Heart left ventricle (tissue), 16 donors: ENCODE data around the gene NFIX. TPM values are rescaled to one million over a fixed set of nuclear protein-coding genes. Genes with fewer than 3 reads are reported as not detected.

Experiments
- ATAC-seq, 4 donors: fragments of 200-7000 bp; cut with Tn5 transposase; one replicate each; pipeline ENCODE4 v1.9.1; 2020 to 2022; ENCODE audit warnings: moderate library complexity in 4 of 4, mild to moderate bottlenecking in 3 of 4, moderate number of reproducible peaks in 1 of 4
- DNase-seq, 5 donors: peaks; one replicate each; pipeline ENCODE4 v3.0.0-alpha.2; 2020
- H3K27ac ChIP-seq, 12 donors: fragments of 200-600 bp; sonication (generic) in 4 of 12; one replicate each; pipeline versions ENCODE4 v1.5.0 to v1.8.0; 2016 to 2022; ENCODE audit warnings: mild to moderate bottlenecking in 2 of 12
- H3K27me3 ChIP-seq, 9 donors: fragments of 200-600 bp; sonication (generic) in 2 of 9; one replicate each; pipeline versions ENCODE4 v1.5.1 to v1.8.0; 2016 to 2022; ENCODE audit warnings: mild to moderate bottlenecking in 3 of 9
- H3K36me3 ChIP-seq, 9 donors: fragments of 200-600 bp; sonication (generic) in 2 of 9; one replicate each; pipeline versions ENCODE4 v1.5.0 to v1.8.0; 2018 to 2022; ENCODE audit warnings: mild to moderate bottlenecking in 2 of 9
- H3K4me1 ChIP-seq, 12 donors: fragments of 200-600 bp; sonication (generic) in 4 of 12; one replicate each; pipeline versions ENCODE4 v1.5.0 to v1.8.0; 2016 to 2022; ENCODE audit warnings: mild to moderate bottlenecking in 3 of 12
- H3K4me3 ChIP-seq, 12 donors: fragments of 200-600 bp; sonication (generic) in 4 of 12; one replicate each; pipeline versions ENCODE4 v1.5.0 to v1.8.0; 2017 to 2022; ENCODE audit warnings: mild to moderate bottlenecking in 9 of 12, moderate library complexity in 4 of 12
- H3K9me3 ChIP-seq, 12 donors: fragments of 200-600 bp; sonication (generic) in 4 of 12; one replicate each; pipeline versions ENCODE4 v1.5.0 to v1.8.0; 2016 to 2022; ENCODE audit warnings: mild to moderate bottlenecking in 1 of 12
- CTCF ChIP-seq, 12 donors: fragments of 200-600 bp; sonication (generic) in 4 of 12; IDR thresholded peaks; one replicate each; pipeline versions ENCODE4 v1.5.0 to v1.8.0; 2018 to 2022; ENCODE audit warnings: antibody characterized with exemption in 12 of 12, mild to moderate bottlenecking in 5 of 12
- POLR2A ChIP-seq, 2 donors: fragments of 450-650 bp; IDR thresholded peaks; one replicate each; pipeline ENCODE4 v1.6.1; 2017; ENCODE audit warnings: antibody characterized with exemption in 2 of 2, mild to moderate bottlenecking in 2 of 2, moderate library complexity in 2 of 2
- whole genome bisulfite sequencing, 4 donors: extraction: QIAGEN DNeasy Blood & Tissue Kit in 2 of 4; methylation state at CpG; one replicate each; pipeline versions ENCODE4 v1.1.5 to v1.1.7; 2013 to 2018; 5-methylcytosine and 5-hydroxymethylcytosine counted together
- intact Hi-C, 10 donors: fragments of 100-400 bp; cut with DNase I; formaldehyde crosslinking; loops; one replicate each; pipeline versions ENCODE4 v1.11.1 to v1.14.2; 2022
- polyA plus RNA-seq, 2 donors: library from polyadenylated mRNA; stranded (reverse); fragments of 200-250 nt; gene quantifications; one replicate each; pipeline ENCODE4 v1.2.3, GENCODE V29; 2013
- total RNA-seq, 9 donors: library from RNA; depleted of rRNA in 2 of 9; stranded (reverse); fragments of >200 nt in 2 of 9; fragmentation: NEBNext Ultra II Directional in 3 of 9; extraction: Animal tissue kit (Norgen Biotek cat#: 25700) in 3 of 9; gene quantifications; one replicate each; pipeline versions ENCODE4 v1.1.0 to v1.2.4, GENCODE V29; 2016 to 2023
- donor health status: ischemic (EF 13 %, LVEDD 7.1; RV severe dilation, severe dysfunction).
- donor health status: healthy with polysubstance abuse.
- donor health status: DM: no; HTN: yes; CAD: no.
- donor health status: DM: no; HTN: no; CAD: no.
- donor health status: ischemic (EF 25% LVEDD 6.9; RV normal size, moderate dysfunction).
- donor health status: ischemic (EF 25% LVEDD 5.7; RV mildly dilated, moderate dysfunction).
- donor health status: healthy.
- donor health status: DM: yes; HTN: yes; CAD: no.
- donor health status: ischemic (EF 35%, LVEDD 5.7; RV mildly dilated, moderate dysfunction).
- donor health status: nonischemic (EF 11% LVEDD 7.7; RV severe dilation, severe dysfunction).
- donor health status: DM: yes; HTN: yes; CAD: no.
- donor health status: PGD.
- donor health status: ischemic (EF 29% LVEDD 5.4; RV normal size, mild dysfunction).
- donor health status: nonischemic (EF 23%, LVEDD 6.1; RV moderate dilation, normal function).

Gene NFIX
- total and polyA plus RNA-seq, 11 donors, result 42.1 to 147 (median 107) TPM

- 82 to 93% (median 87%) methylated on average over 4 of the region's 4 CpGs for WGBS, 4 donors
- DNase-seq (no peak), ATAC-seq (no peak)
- Histone ChIP-seq H3K4me1 (peaks cover 9 to 100% (median 84%) of the 10 kb centered on the region in 12 donors), H3K27ac (peak overlapping the region in 11 of 12 donors; percentile 42 to 97 (median 79)), H3K9me3 (no peaks in the 10 kb centered on the region), H3K36me3 (no peaks in the 10 kb centered on the region), H3K27me3 (peaks cover 0 to 53% (median 0%) of the 10 kb centered on the region in 9 donors), H3K4me3 (peak overlapping the region in 3 of 12 donors; percentile 54 to 55 (median 54))
- TF ChIP-seq CTCF (IDR thresholded peaks at IDR 0.05) (no peak), POLR2A (IDR thresholded peaks at IDR 0.05) (no peak)
- intact Hi-C loops, result no loop called here
Measured at GRCh38 chr19:13014921-13015280, 19.6 kb downstream of the NFIX start.

GRCh38 chr19:13015361-13016223 lies 20.3 kb downstream of the NFIX start:
- Histone ChIP-seq H3K9me3 (no peaks in the 10 kb centered on the region), H3K36me3 (no peaks in the 10 kb centered on the region), H3K4me1 (peaks cover 9 to 100% (median 84%) of the 10 kb centered on the region in 12 donors), H3K4me3 (peak overlapping the region in 1 of 12 donors; percentile 55), H3K27ac (peak overlapping the region in 11 of 12 donors; percentile 42 to 97 (median 84)), H3K27me3 (peaks cover 0 to 47% (median 0%) of the 10 kb centered on the region in 9 donors)
- ATAC-seq (no peak), DNase-seq (no peak)
- intact Hi-C loops, result no loop called here
- TF ChIP-seq CTCF (IDR thresholded peaks at IDR 0.05) (no peak), POLR2A (IDR thresholded peaks at IDR 0.05) (no peak)
- 73 to 85% (median 81%) methylated on average over 12 of the region's 12 CpGs for WGBS, 4 donors

- Histone ChIP-seq H3K9me3 (no peaks in the 10 kb centered on the region), H3K27ac (peak overlapping the region in 11 of 12 donors; percentile 21 to 97 (median 90)), H3K4me3 (peak overlapping the region in 3 of 12 donors; percentile 9 to 32 (median 24)), H3K27me3 (peaks cover 0 to 40% (median 0%) of the 10 kb centered on the region in 9 donors), H3K4me1 (peaks cover 9 to 100% (median 87%) of the 10 kb centered on the region in 12 donors), H3K36me3 (no peaks in the 10 kb centered on the region)
- TF ChIP-seq CTCF (IDR thresholded peaks at IDR 0.05) (no peak), POLR2A (IDR thresholded peaks at IDR 0.05) (no peak)
- ATAC-seq (no peak), DNase-seq (no peak)
- intact Hi-C loops, result no loop called here
- WGBS, 4 donors, result 56 to 74% (median 67%) methylated on average over 7 of the region's 7 CpGs
Measured at GRCh38 chr19:13016245-13016627, 21.0 kb downstream of the NFIX start.

- DNase-seq (no peak), ATAC-seq (no peak)
- Histone ChIP-seq H3K4me1 (peaks cover 9 to 100% (median 89%) of the 10 kb centered on the region in 12 donors), H3K4me3 (peak overlapping the region in 5 of 12 donors; percentile 9 to 32 (median 15)), H3K27ac (peak overlapping the region; percentile 84 to 97 (median 92)), H3K27me3 (peaks cover 0 to 35% (median 0%) of the 10 kb centered on the region in 9 donors), H3K36me3 (no peaks in the 10 kb centered on the region), H3K9me3 (no peaks in the 10 kb centered on the region)
- WGBS, 4 donors, result 68 to 81% (median 75%) methylated on average over 22 of the region's 22 CpGs
- intact Hi-C loops, result no loop called here
- no peak for TF ChIP-seq CTCF (IDR thresholded peaks at IDR 0.05)
Measured at GRCh38 chr19:13016628-13017305, 21.5 kb downstream of the NFIX start.
